GM18870 (cell line): ENCODE measurements around the gene ST3GAL3.

Experiments used
- ATAC-seq: cut with Tn5 transposase; IDR thresholded peaks from one replicate; pipeline ENCODE4 v1.9.1; 2021; ENCODE audit warnings: moderate library complexity; ENCODE audit not compliant: unreplicated experiment

ST3GAL3 gene

GRCh38 chr1:43873851-43874250, 166.5 kb downstream of the ST3GAL3 start:
- ATAC-seq = no peak

DNA sequence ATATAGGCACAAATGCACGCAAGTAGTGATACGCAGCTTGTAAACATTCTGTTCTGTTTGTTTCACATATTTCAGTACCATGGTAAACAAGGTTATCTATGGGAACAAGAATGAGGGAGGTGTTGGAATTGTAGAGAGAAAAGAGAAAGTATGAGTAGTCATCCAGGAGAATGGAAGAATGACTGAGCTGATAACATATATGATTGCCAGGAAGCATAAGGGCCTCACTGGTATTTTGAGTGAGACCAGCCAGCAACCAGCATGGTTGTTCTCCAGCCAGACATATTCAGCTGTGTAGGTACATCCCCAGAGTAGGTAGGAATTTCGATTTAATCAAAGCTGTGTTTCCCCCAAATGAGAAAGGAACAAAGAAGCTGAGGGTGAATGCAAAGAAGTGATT, 167.4 kb downstream of the ST3GAL3 start:
- no peak for ATAC-seq

- ATAC-seq = no peak
Observed at GRCh38 chr1:43875331-43875730, 168.0 kb downstream of the ST3GAL3 start.

DNA sequence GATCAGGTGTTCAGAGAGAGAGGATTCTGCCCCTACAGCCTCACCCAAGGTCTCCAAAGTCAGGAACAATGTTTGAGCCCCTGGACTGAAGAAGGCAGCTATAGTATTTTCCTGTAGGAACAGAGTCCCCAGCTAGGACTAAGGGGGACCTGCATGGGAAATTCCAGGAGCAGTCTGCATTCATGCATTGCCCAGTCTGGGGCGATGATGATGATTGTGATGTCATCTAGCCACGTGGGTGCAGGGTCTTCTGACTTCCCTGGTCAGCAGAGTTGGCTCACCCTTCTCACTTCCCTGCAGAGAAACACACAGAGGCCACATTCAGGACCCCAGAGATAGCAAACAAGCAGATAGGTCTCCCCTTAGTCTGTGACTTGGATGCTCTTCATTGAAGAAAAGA, 169.8 kb downstream of the ST3GAL3 start:
- no peak for ATAC-seq

DNA sequence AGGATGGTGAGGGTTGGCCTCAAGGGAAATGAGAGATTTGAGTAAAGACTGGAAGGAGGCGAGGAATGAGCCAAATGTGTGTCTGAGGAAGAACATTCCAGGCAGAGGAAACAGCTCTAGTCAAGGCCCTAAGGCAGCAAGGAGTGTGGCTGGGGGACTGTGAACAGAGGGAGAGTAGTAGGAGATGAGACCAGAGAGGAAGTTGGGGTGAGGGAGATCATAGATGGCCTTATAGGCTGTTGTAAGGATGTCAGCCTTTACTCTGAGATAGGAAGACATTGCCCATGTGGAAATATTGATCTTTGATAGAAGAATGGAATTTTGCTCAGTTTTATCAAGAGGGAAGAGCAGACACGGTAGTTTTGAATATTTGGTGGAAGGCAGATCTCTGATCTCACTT, 171.1 kb downstream of the ST3GAL3 start:
- no peak for ATAC-seq

GRCh38 chr1:43878854-43879253, 171.5 kb downstream of the ST3GAL3 start:
- ATAC-seq = no peak

DNA sequence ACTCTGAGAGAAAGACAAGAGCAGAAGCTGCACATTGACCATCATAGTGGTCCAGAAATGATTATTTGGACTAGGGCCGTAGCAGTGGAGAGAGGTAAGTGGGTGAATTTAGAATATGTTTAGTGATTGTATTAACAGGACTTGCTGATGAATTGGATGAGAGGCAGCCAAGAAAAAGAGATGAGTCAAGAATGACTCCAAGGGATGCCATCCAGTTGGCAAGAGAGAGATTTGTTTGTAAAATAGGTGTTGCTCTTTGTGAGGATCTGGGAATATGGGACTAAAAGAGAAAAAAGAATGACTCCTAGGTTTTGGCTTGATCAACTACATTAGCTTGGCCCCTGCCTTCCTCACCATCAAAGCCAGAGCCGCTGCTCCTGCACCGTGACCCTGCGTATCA, 172.1 kb downstream of the ST3GAL3 start:
- no peak for ATAC-seq

DNA sequence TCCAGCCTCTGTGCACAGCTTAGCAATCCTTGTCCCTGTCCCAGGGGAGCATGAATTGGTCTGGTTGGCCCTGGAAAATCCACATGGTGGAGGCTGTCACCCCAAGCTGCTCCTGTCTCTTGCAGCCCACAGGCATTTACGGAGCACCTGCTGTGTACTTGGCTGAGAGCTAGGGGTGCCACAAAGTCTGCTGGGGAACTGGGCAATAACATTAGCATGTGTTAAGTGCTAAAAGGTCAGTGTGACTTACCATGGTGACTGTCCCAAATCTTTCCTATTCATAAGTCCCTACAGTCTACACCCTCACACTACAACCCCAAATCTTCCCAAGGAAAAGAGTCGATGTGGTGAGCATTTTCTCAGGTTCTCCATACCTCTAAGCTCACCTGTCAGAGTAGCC, 172.7 kb downstream of the ST3GAL3 start:
- ATAC-seq = no peak

DNA sequence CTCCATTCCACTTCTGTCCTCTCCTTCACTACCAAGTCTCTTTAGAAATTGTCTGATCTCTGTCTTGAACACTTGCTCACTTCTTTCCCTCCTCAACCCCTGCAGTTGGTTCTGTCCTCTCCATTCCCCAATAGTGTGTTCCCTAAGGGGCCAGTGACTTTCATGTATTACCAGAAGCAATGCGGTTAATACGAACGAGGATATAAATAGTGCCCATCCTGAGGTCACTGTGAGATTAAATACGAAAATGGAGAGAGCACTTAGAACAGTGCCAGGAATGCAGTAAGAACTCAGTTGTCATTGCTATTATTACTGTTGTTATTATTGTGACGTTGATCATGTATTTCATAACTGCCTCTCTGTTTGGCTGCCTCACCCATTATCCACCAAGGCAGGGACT, 173.3 kb downstream of the ST3GAL3 start:
- ATAC-seq = no peak

GRCh38 chr1:43881415-43881814, 174.1 kb downstream of the ST3GAL3 start:
- ATAC-seq = no peak

GRCh38 chr1:43882763-43883162, 175.4 kb downstream of the ST3GAL3 start:
- ATAC-seq = no peak

DNA sequence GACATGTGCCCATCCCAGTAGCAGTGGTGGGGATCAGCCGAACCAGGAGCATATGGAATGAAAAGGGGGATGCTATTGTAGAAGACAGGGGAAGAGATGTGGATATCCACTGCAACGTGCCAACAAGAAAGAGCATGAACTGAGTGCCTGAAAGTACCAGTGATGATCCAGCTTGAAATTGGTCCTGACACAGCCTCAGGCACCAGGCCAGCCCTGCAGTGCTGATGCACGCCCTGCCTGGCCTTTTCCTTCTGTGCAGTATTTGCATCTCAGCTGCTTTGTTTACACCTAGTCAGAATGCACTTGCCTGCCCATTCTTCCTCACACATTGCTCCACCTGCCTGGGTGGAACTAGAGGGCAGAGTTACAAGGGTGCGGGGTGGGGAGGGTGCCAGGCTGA, 176.0 kb downstream of the ST3GAL3 start:
- ATAC-seq = no peak

DNA sequence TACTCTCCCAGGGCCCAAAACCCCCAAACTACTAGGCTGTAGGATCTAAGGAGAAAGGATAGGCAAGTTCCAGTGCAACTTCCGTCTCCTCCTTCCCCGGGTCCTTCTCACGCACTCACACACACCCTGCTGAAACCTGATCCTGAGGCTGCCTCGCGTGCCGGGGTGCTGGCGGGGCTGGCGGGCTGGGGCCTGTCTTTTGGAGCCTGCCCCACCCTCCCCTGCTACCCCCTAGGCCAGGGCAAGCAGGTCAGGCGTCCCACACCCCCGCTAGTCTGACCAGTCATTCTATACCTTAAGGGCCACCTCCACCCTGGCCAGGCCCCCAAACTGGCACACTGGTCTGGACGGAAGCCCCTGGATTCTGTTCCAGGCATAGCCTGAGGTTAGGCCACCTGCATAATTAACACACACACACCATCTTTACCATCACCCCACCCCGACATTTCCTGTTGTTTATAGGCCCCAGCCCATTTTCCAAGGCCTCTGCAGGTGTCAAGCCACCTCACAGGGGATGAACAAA, 178.0 kb downstream of the ST3GAL3 start:
- ATAC-seq = no peak

GRCh38 chr1:43887748-43888147, 180.4 kb downstream of the ST3GAL3 start:
- ATAC-seq = no peak

DNA sequence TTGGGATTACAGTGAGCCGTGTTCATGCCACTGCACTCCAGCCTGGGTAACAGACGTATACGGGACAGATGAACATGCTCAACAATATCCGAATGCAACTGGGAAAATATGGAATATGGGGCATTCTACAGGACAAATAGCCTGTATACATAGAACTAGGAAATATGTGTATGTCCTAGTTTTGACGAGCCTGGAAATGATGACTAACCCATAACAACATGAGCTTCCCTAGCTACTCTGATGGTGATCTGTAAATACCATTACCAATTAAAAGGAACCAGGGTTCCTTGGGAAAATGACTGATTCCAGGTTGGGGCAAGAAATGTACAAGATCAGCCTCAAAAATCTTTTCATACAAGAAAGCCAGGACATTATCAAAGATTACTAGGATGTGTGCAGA, 183.5 kb downstream of the ST3GAL3 start:
- ATAC-seq = no peak

GRCh38 chr1:43893006-43893405, 185.7 kb downstream of the ST3GAL3 start:
- ATAC-seq = no peak

DNA sequence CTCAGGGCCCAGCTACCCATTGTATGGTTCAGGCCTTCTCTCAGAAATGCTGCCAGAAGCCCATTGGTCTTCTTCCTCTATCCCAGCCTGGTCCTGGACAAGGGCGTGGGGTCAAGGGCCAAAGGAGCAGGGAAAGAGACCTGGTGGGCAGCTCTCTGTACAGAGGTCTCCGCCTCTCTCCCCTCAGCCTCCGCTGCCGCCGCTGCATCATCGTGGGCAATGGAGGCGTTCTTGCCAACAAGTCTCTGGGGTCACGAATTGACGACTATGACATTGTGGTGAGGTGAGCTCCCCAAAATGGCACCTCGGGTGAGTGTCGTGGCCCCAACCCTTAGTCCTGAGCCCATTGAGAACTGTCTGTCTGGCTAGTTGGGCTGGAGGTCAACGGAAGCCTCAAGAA, 191.6 kb downstream of the ST3GAL3 start:
- ATAC-seq = no peak

DNA sequence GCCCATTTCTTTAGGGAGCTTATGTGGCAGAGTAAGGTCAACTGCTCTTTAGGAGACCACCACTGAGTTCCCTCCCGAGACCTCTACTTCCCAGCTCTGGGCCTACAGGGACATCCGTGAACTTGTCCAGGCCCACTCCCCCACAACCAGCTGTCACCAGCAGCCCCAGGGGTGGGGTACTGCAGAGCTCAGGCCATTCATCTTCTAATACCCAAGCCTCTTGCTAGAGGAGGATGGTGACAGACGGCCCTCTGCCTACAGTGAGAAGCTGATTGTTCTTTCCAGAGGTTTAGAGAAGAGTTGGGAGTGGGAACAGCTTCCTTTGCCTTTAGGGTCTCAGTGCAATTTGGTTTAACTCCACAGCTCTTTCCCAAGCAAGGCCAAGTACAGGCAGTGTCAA, 193.1 kb downstream of the ST3GAL3 start:
- no peak for ATAC-seq

GRCh38 chr1:43901196-43901961, 194.0 kb downstream of the ST3GAL3 start:
- ATAC-seq = no peak

DNA sequence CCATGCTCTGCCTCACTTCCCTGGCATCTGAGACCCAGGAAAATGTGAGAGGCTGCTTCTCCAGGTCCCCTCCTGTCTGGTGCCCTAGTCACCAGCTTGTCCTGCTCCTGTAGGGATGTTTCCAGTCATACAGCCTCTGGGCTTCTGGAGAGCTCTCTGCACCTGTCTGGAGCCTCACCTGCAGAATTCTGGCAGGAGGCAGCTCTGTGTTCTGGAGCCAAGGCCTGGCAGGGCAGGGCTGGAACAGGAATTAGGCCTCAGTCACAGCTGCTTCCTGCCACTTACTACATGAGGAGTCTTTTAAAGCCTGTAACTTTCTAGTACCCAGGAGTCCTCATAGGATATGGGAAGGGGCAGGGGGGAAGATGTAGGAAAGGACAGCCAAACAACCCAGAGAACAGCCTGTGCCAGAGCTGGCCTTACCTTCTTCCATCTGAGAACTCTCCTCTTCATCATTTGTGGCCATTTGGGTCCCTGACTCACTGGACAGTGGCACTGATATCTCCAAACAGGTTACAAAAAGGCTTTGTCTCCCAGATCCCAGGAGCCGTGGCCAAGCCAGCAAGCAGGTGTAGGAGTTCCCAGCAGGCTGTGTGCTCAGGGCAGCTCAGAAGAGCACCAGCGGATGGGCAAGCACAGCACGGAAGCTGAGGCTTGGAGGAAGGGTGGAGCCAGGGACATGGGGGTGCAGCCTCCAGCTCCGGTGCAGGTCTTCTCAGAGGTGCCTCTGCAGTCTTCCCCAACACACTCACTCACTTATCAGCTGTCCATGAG, 194.9 kb downstream of the ST3GAL3 start:
- ATAC-seq = no peak

DNA sequence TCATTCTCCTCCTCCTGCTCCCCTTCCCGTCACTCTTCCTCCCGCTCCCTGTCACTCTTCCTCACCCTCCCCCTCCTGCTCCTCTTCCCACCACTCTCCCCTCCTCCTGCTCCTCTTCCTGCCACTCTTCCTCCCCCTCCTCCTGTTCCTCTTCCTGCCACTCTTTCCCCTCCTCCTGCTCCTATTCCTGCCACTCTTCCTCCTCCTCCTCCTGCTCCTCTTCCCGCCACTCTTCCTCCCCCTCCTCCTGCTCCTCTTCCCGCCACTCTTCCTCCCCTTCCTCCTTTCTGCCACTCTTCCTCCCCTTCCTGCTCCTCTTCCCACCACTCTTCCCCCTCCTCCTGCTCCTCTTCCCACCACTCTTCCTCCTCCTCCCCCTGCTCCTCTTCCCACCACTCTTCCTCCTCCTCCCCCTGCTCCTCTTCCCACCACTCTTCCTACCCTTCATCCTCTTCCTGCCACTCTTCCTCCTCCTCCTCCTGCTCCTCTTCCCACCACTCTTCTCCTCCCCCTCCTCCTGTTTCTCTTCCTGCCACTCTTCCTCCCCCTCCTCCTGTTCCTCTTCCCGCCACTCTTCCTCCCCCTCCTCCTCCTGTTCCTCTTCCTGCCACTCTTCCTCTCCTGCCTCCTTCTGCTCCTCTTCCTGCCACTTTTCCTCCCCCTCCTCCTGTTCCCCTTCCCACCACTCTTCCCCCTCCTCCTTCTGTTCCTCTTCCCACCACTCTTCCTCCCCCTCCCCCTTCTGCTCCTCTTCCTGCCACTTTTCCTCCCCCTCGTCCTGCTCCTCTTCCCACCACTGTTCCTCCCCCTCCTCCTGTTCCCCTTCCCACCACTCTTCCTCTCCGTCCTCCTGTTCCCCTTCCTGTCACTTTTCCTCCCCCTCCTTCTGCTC, 197.6 kb downstream of the ST3GAL3 start:
- ATAC-seq = no peak
